Spleen (tissue), 11 donors: ENCODE results near the gene ODAD3. TPM values are rescaled to one million over a fixed set of nuclear protein-coding genes. Genes with fewer than 3 reads are reported as not detected.

Source experiments
- DNase-seq: peaks from one replicate; pipeline ENCODE4 v3.0.0-alpha.2; 2020
- H3K27ac ChIP-seq, 8 donors: fragments of 200-600 bp; sonication (generic) in 7 of 8; 1 replicate in 4 of 8; 2 replicates in 4 of 8; pipeline versions ENCODE4 v1.5.0 to v1.8.0; 2016 to 2021; ENCODE audit warnings: inconsistent platforms in 4 of 8, mild to moderate bottlenecking in 4 of 8, moderate library complexity in 1 of 8
- H3K27me3 ChIP-seq, 7 donors: fragments of 200-600 bp; sonication (generic) in 6 of 7; replicated peaks in 1 of 7; 1 replicate in 4 of 7; 2 replicates in 3 of 7; pipeline versions ENCODE4 v1.5.0 to v1.8.0; 2016 to 2021; ENCODE audit warnings: inconsistent platforms in 3 of 7, mild to moderate bottlenecking in 1 of 7
- H3K36me3 ChIP-seq, 6 donors: fragments of 200-600 bp; sonication (generic) in 5 of 6; 1 replicate in 4 of 6; 2 replicates in 2 of 6; pipeline versions ENCODE4 v1.5.0 to v1.8.0; 2016 to 2021; ENCODE audit warnings: inconsistent platforms in 2 of 6
- H3K4me1 ChIP-seq, 6 donors: fragments of 200-600 bp; sonication (generic) in 5 of 6; 1 replicate in 3 of 6; 2 replicates in 3 of 6; pipeline versions ENCODE4 v1.5.0 to v1.8.0; 2016 to 2021; ENCODE audit warnings: inconsistent platforms in 3 of 6
- H3K4me3 ChIP-seq, 8 donors: fragments of 200-600 bp; sonication (generic) in 7 of 8; 1 replicate in 4 of 8; 2 replicates in 4 of 8; pipeline versions ENCODE4 v1.5.0 to v1.8.0; 2016 to 2021; ENCODE audit warnings: inconsistent platforms in 4 of 8, mild to moderate bottlenecking in 4 of 8, moderate library complexity in 2 of 8
- H3K9me3 ChIP-seq, 8 donors: fragments of 200-600 bp; sonication (generic) in 7 of 8; 1 replicate in 4 of 8; 2 replicates in 4 of 8; pipeline versions ENCODE4 v1.5.0 to v1.8.0; 2016 to 2021; ENCODE audit warnings: inconsistent platforms in 4 of 8
- POLR2A ChIP-seq, 3 donors: fragments of 450-650 bp; IDR thresholded peaks; one replicate each; pipeline ENCODE4 v1.5.1; 2017; ENCODE audit warnings: antibody characterized with exemption in 3 of 3, mild to moderate bottlenecking in 1 of 3
- POLR2AphosphoS5 ChIP-seq, 3 donors: sonication (generic); formaldehyde crosslinking; IDR thresholded peaks; one replicate each; pipeline ENCODE4 v1.5.1; 2017; ENCODE audit warnings: antibody characterized with exemption in 3 of 3
- WGBS, 5 donors: extraction: QIAGEN DNeasy Blood & Tissue Kit in 3 of 5; methylation state at CpG; one replicate each; pipeline versions ENCODE4 v1.1.5 to v1.1.7; 2013 to 2018; 5-methylcytosine and 5-hydroxymethylcytosine counted together
- intact Hi-C: fragments of 100-400 bp; cut with DNase I; formaldehyde crosslinking; loops from one replicate; pipeline ENCODE4 v1.15.0; 2023; ENCODE audit warnings: low total_unique reads
- polyA plus RNA-seq, 3 donors: library from polyadenylated mRNA; stranded (reverse); fragments of 200-250 nt; gene quantifications; one replicate each; pipeline ENCODE4 v1.2.1, GENCODE V29; 2013
- total RNA-seq, 7 donors: library from RNA; depleted of rRNA in 3 of 7; stranded (reverse); fragments of >200 nt in 3 of 7; fragmentation: NEBNext Ultra II Directional in 4 of 7; extraction: Animal tissue kit (Norgen Biotek cat#: 25700) in 4 of 7; gene quantifications; one replicate each; pipeline versions ENCODE4 v1.1.0 to v1.2.1, GENCODE V29; 2016 to 2021
- TF ChIP-seq, protein P1 (sequence below), 11 experiments: fragments of 200-600 bp in 7 of 11; fragments of 450-650 bp in 4 of 11; sonication (generic) in 4 of 11; IDR thresholded peaks in 8 of 11; conservative IDR thresholded peaks in 3 of 11; 1 replicate in 7 of 11; 2 replicates in 4 of 11; pipeline versions ENCODE4 v1.4.0 to v1.8.0; 2016 to 2021; ENCODE audit warnings: antibody characterized with exemption in 11 of 11, inconsistent platforms in 4 of 11, mild to moderate bottlenecking in 1 of 11
- donor health status: healthy with polysubstance abuse.
- donor health status: DM: no; HTN: no; CAD: no; lungs with moderate emphysema.
- donor health status: DM: no; HTN: no; CAD: no.
- donor health status: Bipolar disorder and iron deficiency.
- donor health status: healthy.
- donor health status: DM: no; HTN: no; CAD: no.
- donor health status: DM: yes; HTN: yes; CAD: no.

Gene ODAD3
- total and polyA plus RNA-seq, 10 donors, result 0.23 to 2.3 (median 1.3) TPM

DNA sequence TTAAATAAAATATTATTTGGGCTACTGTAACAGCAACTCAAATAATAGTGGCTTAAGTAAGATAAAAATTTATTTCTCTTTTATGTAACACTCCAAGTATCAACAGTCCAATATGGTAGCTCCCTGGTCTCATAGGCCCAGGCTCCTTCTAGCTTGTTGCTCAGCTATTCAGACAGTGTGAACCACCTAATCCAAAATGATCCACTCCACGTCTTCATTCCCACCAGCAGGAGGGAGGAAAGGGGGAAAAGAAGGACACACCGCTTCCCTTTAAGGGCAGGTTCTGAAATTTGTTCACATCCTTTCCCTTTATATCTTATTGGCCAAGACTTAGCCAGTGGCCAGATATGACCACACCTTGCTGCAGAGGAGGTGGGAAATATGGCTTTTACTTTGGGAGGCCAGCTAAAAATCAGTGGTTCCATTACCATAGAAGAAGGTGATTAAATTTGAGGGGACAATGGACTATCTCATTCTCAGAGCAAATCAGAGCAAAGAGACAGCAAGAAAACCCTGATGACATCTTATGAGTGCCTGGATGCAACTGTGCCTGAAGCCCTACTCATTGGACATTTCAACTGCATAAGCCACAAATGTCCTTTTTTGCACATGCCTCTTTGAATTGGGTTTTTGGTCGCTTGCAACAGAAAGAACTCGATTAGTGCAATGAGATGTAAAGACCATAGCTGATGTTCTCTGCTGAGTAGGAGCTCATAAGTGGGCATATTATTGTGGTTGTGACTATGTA is 43.8 kb downstream of the ODAD3 start:
- Histone ChIP-seq H3K9me3 (peaks cover 0 to 13% (median 8%) of the 10 kb centered on the region in 8 donors), H3K4me3 (no peak overlapping the region), H3K4me1 (peaks cover 0 to 19% (median 12%) of the 10 kb centered on the region in 6 donors), H3K36me3 (peaks cover 0 to 8% (median 0%) of the 10 kb centered on the region in 6 donors), H3K27me3 (no peaks in the 10 kb centered on the region), H3K27ac (no peak overlapping the region)
- intact Hi-C loops, result no loop called here
- TF ChIP-seq POLR2AphosphoS5 (IDR thresholded peaks at IDR 0.05), result no peak
- TF ChIP-seq, protein P1, sequence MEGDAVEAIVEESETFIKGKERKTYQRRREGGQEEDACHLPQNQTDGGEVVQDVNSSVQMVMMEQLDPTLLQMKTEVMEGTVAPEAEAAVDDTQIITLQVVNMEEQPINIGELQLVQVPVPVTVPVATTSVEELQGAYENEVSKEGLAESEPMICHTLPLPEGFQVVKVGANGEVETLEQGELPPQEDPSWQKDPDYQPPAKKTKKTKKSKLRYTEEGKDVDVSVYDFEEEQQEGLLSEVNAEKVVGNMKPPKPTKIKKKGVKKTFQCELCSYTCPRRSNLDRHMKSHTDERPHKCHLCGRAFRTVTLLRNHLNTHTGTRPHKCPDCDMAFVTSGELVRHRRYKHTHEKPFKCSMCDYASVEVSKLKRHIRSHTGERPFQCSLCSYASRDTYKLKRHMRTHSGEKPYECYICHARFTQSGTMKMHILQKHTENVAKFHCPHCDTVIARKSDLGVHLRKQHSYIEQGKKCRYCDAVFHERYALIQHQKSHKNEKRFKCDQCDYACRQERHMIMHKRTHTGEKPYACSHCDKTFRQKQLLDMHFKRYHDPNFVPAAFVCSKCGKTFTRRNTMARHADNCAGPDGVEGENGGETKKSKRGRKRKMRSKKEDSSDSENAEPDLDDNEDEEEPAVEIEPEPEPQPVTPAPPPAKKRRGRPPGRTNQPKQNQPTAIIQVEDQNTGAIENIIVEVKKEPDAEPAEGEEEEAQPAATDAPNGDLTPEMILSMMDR (IDR thresholded peaks at IDR 0.05 in 8 of 11, conservative IDR thresholded peaks at IDR 0.05 in 3 of 11), result no peak
- no peak for TF ChIP-seq POLR2A (IDR thresholded peaks at IDR 0.05)
- no peak for DNase-seq
- 75 to 94% (median 82%) methylated on average over 4 of the region's 4 CpGs for WGBS, 5 donors

DNA sequence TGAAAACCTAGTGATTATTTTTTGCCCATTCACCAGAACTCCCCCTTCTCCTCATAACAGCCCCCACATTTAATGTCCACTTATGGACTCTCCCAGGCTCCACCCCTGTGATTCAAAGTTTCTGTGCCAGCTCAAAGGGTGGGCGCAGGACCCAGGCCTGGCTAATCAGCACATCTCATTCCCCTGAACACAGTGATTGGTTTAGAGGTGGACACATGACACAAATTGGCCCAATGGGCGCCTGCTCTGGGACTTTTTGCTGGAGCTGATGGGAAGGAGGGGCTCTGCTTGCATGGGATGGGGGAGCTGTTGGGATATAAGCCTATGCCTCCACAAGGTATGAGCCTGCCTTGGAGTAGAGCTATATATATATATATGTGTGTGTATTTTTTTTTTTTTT is 44.6 kb downstream of the ODAD3 start:
- Histone ChIP-seq H3K27ac (no peak overlapping the region), H3K9me3 (peaks cover 0 to 13% (median 8%) of the 10 kb centered on the region in 8 donors), H3K4me1 (peaks cover 0 to 22% (median 12%) of the 10 kb centered on the region in 6 donors), H3K27me3 (no peaks in the 10 kb centered on the region), H3K4me3 (no peak overlapping the region), H3K36me3 (peaks cover 0 to 8% (median 0%) of the 10 kb centered on the region in 6 donors)
- no peak for DNase-seq
- TF ChIP-seq POLR2AphosphoS5 (IDR thresholded peaks at IDR 0.05), result no peak
- no peak for TF ChIP-seq POLR2A (IDR thresholded peaks at IDR 0.05)
- TF ChIP-seq, protein P1 (IDR thresholded peaks at IDR 0.05 in 8 of 11, conservative IDR thresholded peaks at IDR 0.05 in 3 of 11), result no peak
- intact Hi-C loops, result no loop called here
- 86 to 97% (median 96%) methylated on average over 2 of the region's 2 CpGs for whole genome bisulfite sequencing, 5 donors

DNA sequence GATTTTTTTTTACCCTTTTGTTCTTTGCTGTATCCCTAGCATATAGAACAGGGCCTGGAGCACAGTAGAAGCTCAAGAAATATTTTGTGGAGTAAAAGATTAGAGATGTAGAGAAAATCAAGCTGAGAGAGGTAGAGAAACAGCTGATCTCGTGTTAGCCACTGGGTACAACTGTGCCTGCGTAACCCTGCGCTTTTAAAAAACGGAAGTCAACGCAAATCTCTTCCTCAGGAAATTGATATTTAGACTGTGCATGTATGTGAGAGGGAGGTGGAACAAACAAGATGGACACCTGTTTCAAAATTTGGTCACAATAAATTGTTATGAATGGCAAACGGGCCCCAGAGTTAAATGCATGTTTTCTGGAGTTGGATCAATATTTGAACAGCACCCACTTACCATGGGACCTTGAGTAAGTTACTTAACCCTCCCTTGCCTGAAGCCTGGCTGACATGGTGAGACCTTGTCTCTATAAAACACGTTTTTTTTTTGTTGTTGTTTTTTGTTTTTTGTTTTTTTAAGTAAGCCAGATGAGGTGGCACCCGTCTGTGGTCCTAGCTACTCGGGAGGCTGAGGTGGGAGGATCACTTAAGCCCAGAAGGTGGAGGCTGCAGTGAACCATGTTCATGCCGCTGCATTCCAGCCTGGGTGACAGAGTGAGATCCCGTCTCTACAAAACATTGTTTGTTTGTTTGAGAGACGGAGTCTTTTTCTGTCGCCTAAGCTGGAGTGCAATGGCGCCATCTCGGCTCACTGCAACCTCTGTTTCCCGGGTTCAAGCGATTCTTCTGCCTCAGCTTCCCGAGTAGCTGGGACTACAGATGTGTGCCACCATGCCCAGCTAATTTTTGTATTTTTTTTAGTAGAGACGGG is 47.5 kb downstream of the ODAD3 start:
- WGBS, 5 donors, result 63 to 66% (median 65%) methylated on average over 19 of the region's 19 CpGs
- intact Hi-C loops, result no loop called here
- Histone ChIP-seq H3K27me3 (peaks cover 0 to 19% (median 0%) of the 10 kb centered on the region in 7 donors), H3K4me1 (peaks cover 7 to 48% (median 34%) of the 10 kb centered on the region in 6 donors), H3K27ac (peak overlapping the region in 7 of 8 donors; percentile 24 to 84 (median 63)), H3K4me3 (peak overlapping the region in 1 of 8 donors; percentile 24), H3K9me3 (peaks cover 0 to 13% (median 8%) of the 10 kb centered on the region in 8 donors), H3K36me3 (no peaks in the 10 kb centered on the region)
- no peak for DNase-seq
- TF ChIP-seq POLR2AphosphoS5 (IDR thresholded peaks at IDR 0.05), result peak in 1 of 3 donors; percentile 44
- TF ChIP-seq, protein P1 (IDR thresholded peaks at IDR 0.05 in 8 of 11, conservative IDR thresholded peaks at IDR 0.05 in 3 of 11), result no peak
- TF ChIP-seq POLR2A (IDR thresholded peaks at IDR 0.05), result no peak
